ENCODE results near the gene GUSB. TPM values are rescaled to one million over a fixed set of nuclear protein-coding genes. Genes with fewer than 3 reads are reported as not detected.

The GUSB gene
- total RNA-seq, 1 experiment from 2014 or later = 42.3 TPM

DNA sequence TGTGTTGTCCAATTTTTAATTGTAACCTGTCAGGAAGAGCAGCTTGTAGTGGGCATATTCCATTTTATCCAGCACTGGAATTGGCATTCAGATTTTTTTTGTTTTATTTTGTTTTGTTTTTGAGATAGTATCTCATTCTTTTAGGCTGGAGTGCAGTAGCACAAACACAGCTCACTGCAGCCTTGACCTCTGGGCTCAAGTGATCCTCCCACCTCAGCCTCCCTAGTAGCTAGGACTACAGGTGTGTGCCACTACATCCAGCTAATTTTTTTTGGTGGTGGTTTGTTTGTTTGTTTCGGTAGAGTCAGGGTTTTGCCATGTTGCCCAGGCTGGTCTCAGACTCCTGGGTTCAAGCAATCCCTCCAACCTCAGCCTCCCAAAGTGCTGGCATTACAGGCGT lies 44.7 kb downstream of the GUSB start (continued):
- TF ChIP-seq, protein P1, sequence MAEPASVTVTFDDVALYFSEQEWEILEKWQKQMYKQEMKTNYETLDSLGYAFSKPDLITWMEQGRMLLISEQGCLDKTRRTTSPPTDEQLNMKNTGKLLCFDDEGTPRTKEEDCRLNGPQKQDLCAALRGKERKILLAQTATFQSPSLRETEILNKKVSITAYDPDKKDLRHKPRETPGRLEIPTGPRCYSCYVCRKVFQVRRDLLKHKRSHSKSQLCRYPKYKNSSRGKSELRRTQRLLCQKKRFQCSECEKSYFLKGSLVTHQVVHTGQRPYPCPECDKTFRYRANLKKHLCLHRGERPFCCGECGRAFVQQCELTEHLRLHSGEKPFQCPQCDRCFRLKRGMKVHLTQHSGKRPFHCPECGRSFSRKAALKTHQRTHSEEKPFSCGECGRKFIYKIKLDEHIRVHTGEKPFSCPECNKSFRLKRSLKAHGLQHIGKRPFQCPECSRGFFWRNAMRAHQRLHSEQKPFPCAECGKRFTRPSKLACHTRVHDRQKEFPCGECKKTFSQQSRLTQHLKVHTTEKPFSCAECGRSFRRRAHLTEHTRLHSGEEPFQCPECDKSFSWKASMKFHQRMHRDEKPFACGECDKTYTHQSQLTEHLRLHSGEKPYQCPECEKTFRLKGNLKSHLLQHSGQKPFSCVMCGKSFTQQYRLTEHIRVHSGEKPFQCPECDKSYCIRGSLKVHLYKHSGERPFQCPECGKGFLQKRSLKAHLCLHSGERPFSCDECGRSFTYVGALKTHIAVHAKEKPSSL (CRISPR knock-in tag; conservative IDR thresholded peaks at IDR 0.05) = no peak
- TF ChIP-seq, protein P2, sequence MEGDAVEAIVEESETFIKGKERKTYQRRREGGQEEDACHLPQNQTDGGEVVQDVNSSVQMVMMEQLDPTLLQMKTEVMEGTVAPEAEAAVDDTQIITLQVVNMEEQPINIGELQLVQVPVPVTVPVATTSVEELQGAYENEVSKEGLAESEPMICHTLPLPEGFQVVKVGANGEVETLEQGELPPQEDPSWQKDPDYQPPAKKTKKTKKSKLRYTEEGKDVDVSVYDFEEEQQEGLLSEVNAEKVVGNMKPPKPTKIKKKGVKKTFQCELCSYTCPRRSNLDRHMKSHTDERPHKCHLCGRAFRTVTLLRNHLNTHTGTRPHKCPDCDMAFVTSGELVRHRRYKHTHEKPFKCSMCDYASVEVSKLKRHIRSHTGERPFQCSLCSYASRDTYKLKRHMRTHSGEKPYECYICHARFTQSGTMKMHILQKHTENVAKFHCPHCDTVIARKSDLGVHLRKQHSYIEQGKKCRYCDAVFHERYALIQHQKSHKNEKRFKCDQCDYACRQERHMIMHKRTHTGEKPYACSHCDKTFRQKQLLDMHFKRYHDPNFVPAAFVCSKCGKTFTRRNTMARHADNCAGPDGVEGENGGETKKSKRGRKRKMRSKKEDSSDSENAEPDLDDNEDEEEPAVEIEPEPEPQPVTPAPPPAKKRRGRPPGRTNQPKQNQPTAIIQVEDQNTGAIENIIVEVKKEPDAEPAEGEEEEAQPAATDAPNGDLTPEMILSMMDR (IDR thresholded peaks at IDR 0.05) = no peak

DNA sequence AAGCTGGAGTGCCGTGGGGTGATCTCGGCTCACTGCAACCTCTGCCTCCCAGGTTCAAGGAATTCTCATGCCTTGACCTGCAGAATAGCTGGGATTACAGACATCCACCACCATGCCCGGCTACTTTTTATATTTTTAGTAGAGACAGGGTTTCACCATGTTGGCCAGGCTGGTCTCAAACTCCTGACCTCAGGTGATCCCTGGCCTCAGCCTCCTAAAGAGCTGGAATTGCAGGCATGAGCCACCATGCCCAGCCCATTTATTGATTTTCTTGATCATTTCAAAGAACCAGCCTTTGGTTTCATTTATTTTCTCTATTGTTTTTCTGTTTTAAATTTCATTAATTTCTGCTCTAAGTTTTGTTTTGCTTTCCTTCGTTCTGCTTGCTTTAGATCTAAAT lies 50.3 kb downstream of the GUSB start:
- peaks cover 8% of the 10 kb centered on the region for H3K4me1 Mint-ChIP-seq
- DNase-seq (ENCODE audit: low spot score) (no peak), ATAC-seq (no peak)
- no peaks in the 10 kb centered on the region for H3K27me3 Mint-ChIP-seq (ENCODE audit: low read depth)
- peak overlapping the region; percentile 80; the same call in 1 of the 2 replicates for H3K27ac Mint-ChIP-seq
- no peaks in the 10 kb centered on the region for H3K36me3 Mint-ChIP-seq
- H3K4me3 Mint-ChIP-seq = no peak overlapping the region
- CTCF ChIA-PET = no interaction called here
- TF ChIP-seq GABPB1 (CRISPR knock-in tag; IDR thresholded peaks at IDR 0.05) (no peak), IRF2 (CRISPR knock-in tag; IDR thresholded peaks at IDR 0.05; ENCODE audit: borderline replicate concordance, low read depth) (no peak), ESRRA (CRISPR knock-in tag; IDR thresholded peaks at IDR 0.05; ENCODE audit: borderline replicate concordance) (no peak), NR1H2 (CRISPR knock-in tag; IDR thresholded peaks at IDR 0.05) (no peak), RORB (CRISPR knock-in tag; IDR thresholded peaks at IDR 0.05) (no peak), NFYB (CRISPR knock-in tag; conservative IDR thresholded peaks at IDR 0.05; ENCODE audit: low read depth) (no peak), NR3C1 (CRISPR knock-in tag; conservative IDR thresholded peaks at IDR 0.05; ENCODE audit: low read depth) (no peak), SMAD3 (CRISPR knock-in tag; IDR thresholded peaks at IDR 0.05; ENCODE audit: borderline replicate concordance) (no peak), PRRX2 (CRISPR knock-in tag; IDR thresholded peaks at IDR 0.05) (no peak), NR2C2 (CRISPR knock-in tag; IDR thresholded peaks at IDR 0.05) (no peak), HMGA2 (CRISPR knock-in tag; IDR thresholded peaks at IDR 0.05) (no peak)
- TF ChIP-seq, protein P3, sequence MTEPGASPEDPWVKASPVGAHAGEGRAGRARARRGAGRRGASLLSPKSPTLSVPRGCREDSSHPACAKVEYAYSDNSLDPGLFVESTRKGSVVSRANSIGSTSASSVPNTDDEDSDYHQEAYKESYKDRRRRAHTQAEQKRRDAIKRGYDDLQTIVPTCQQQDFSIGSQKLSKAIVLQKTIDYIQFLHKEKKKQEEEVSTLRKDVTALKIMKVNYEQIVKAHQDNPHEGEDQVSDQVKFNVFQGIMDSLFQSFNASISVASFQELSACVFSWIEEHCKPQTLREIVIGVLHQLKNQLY (CRISPR knock-in tag; IDR thresholded peaks at IDR 0.05) = no peak
- TF ChIP-seq, protein P4, sequence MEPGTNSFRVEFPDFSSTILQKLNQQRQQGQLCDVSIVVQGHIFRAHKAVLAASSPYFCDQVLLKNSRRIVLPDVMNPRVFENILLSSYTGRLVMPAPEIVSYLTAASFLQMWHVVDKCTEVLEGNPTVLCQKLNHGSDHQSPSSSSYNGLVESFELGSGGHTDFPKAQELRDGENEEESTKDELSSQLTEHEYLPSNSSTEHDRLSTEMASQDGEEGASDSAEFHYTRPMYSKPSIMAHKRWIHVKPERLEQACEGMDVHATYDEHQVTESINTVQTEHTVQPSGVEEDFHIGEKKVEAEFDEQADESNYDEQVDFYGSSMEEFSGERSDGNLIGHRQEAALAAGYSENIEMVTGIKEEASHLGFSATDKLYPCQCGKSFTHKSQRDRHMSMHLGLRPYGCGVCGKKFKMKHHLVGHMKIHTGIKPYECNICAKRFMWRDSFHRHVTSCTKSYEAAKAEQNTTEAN (CRISPR knock-in tag; IDR thresholded peaks at IDR 0.05) = no peak
- TF ChIP-seq, protein P5, sequence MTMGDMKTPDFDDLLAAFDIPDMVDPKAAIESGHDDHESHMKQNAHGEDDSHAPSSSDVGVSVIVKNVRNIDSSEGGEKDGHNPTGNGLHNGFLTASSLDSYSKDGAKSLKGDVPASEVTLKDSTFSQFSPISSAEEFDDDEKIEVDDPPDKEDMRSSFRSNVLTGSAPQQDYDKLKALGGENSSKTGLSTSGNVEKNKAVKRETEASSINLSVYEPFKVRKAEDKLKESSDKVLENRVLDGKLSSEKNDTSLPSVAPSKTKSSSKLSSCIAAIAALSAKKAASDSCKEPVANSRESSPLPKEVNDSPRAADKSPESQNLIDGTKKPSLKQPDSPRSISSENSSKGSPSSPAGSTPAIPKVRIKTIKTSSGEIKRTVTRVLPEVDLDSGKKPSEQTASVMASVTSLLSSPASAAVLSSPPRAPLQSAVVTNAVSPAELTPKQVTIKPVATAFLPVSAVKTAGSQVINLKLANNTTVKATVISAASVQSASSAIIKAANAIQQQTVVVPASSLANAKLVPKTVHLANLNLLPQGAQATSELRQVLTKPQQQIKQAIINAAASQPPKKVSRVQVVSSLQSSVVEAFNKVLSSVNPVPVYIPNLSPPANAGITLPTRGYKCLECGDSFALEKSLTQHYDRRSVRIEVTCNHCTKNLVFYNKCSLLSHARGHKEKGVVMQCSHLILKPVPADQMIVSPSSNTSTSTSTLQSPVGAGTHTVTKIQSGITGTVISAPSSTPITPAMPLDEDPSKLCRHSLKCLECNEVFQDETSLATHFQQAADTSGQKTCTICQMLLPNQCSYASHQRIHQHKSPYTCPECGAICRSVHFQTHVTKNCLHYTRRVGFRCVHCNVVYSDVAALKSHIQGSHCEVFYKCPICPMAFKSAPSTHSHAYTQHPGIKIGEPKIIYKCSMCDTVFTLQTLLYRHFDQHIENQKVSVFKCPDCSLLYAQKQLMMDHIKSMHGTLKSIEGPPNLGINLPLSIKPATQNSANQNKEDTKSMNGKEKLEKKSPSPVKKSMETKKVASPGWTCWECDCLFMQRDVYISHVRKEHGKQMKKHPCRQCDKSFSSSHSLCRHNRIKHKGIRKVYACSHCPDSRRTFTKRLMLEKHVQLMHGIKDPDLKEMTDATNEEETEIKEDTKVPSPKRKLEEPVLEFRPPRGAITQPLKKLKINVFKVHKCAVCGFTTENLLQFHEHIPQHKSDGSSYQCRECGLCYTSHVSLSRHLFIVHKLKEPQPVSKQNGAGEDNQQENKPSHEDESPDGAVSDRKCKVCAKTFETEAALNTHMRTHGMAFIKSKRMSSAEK (CRISPR knock-in tag; IDR thresholded peaks at IDR 0.05; ENCODE audit: borderline replicate concordance) = no peak
- TF ChIP-seq, protein P6, sequence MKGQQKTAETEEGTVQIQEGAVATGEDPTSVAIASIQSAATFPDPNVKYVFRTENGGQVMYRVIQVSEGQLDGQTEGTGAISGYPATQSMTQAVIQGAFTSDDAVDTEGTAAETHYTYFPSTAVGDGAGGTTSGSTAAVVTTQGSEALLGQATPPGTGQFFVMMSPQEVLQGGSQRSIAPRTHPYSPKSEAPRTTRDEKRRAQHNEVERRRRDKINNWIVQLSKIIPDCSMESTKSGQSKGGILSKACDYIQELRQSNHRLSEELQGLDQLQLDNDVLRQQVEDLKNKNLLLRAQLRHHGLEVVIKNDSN (CRISPR knock-in tag; IDR thresholded peaks at IDR 0.05) = no peak
- TF ChIP-seq, protein P7, sequence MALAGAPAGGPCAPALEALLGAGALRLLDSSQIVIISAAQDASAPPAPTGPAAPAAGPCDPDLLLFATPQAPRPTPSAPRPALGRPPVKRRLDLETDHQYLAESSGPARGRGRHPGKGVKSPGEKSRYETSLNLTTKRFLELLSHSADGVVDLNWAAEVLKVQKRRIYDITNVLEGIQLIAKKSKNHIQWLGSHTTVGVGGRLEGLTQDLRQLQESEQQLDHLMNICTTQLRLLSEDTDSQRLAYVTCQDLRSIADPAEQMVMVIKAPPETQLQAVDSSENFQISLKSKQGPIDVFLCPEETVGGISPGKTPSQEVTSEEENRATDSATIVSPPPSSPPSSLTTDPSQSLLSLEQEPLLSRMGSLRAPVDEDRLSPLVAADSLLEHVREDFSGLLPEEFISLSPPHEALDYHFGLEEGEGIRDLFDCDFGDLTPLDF (CRISPR knock-in tag; IDR thresholded peaks at IDR 0.05) = no peak
- TF ChIP-seq, protein P1 (CRISPR knock-in tag; conservative IDR thresholded peaks at IDR 0.05) = no peak
- TF ChIP-seq, protein P8, sequence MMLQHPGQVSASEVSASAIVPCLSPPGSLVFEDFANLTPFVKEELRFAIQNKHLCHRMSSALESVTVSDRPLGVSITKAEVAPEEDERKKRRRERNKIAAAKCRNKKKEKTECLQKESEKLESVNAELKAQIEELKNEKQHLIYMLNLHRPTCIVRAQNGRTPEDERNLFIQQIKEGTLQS (CRISPR knock-in tag; conservative IDR thresholded peaks at IDR 0.05) = no peak
- no peaks in the 10 kb centered on the region for H3K9me3 Mint-ChIP-seq
- POLR2A ChIA-PET = no interaction called here
